HepG2 (cell line): ENCODE measurements around the gene VAC14. TPM values are rescaled to one million over a fixed set of nuclear protein-coding genes. Genes with fewer than 3 reads are reported as not detected.

Experiments used
- AGO1 ChIP-seq: fragments of 200-400 bp; formaldehyde crosslinking; IDR thresholded peaks from 2 replicates; pipeline ENCODE4 v1.6.1; 2017; ENCODE audit warnings: mild to moderate bottlenecking, low read depth, low read length, moderate library complexity; ENCODE audit not compliant: poor library complexity, severe bottlenecking
- DPF2 ChIP-seq: sonication (generic); formaldehyde crosslinking; IDR thresholded peaks from 2 replicates; pipeline ENCODE4 v1.4.0; 2020; ENCODE audit warnings: mild to moderate bottlenecking, low read depth, missing genetic modification reagents, borderline replicate concordance
- ETV5 ChIP-seq: IDR thresholded peaks from 2 replicates; pipeline ENCODE4 v1.6.1; 2018; ENCODE audit warnings: missing biosample characterization, missing genetic modification reagents, inconsistent platforms, borderline replicate concordance
- FOXM1 ChIP-seq: sonication (generic); formaldehyde crosslinking; IDR thresholded peaks from 2 replicates; pipeline ENCODE4 v1.5.0; 2020; ENCODE audit warnings: missing genetic modification reagents
- HMGXB3 ChIP-seq: sonication (generic); formaldehyde crosslinking; IDR thresholded peaks from 2 replicates; pipeline ENCODE4 v1.4.0; 2020; ENCODE audit warnings: missing genetic modification reagents, borderline replicate concordance
- HNF4G ChIP-seq, 2 experiments: sonication (generic) in 1 of 2; formaldehyde crosslinking in 1 of 2; IDR thresholded peaks; 2 replicates each; pipeline versions ENCODE4 v1.4.0 to v1.6.1; 2011 to 2020; ENCODE audit warnings: borderline replicate concordance in 2 of 2, low read depth in 2 of 2, mild to moderate bottlenecking in 2 of 2, low read length in 1 of 2, missing genetic modification reagents in 1 of 2, moderate library complexity in 1 of 2
- HOXA3 ChIP-seq: sonication (generic); formaldehyde crosslinking; IDR thresholded peaks from 2 replicates; pipeline ENCODE4 v1.5.0; 2020; ENCODE audit warnings: missing genetic modification reagents
- IKZF4 ChIP-seq: sonication (generic); formaldehyde crosslinking; IDR thresholded peaks from 2 replicates; pipeline ENCODE4 v1.5.1; 2020; ENCODE audit warnings: borderline replicate concordance, mild to moderate bottlenecking, low read depth, missing genetic modification reagents; ENCODE audit errors: not compliant biosample characterization
- IRF2 ChIP-seq: IDR thresholded peaks from 2 replicates; pipeline ENCODE4 v1.6.1; 2018; ENCODE audit warnings: missing genetic modification reagents, missing compliant biosample characterization
- MATR3 ChIP-seq: sonication (generic); formaldehyde crosslinking; IDR thresholded peaks from 2 replicates; pipeline ENCODE4 v1.4.0; 2020; ENCODE audit warnings: missing genetic modification reagents
- MXI1 ChIP-seq: IDR thresholded peaks from 3 replicates; pipeline ENCODE4 v1.6.1; 2012; ENCODE audit warnings: low read depth, low read length, inconsistent platforms, borderline replicate concordance
- NCOR1 ChIP-seq: fragments of 200-600 bp; sonication (generic); IDR thresholded peaks from 2 replicates; pipeline ENCODE4 v1.7.0; 2017; ENCODE audit warnings: antibody characterized with exemption, low read length, borderline replicate concordance
- PRMT3 ChIP-seq: sonication (generic); formaldehyde crosslinking; IDR thresholded peaks from 2 replicates; pipeline ENCODE4 v1.8.1; 2022; ENCODE audit warnings: low read depth, mild to moderate bottlenecking, moderate library complexity, missing genetic modification reagents, borderline replicate concordance
- SIN3B ChIP-seq: fragments of 150-350 bp; IDR thresholded peaks from 2 replicates; pipeline ENCODE4 v1.6.1; 2014; ENCODE audit warnings: low read length
- TARDBP ChIP-seq: sonication (generic); formaldehyde crosslinking; IDR thresholded peaks from 2 replicates; pipeline ENCODE4 v1.8.0; 2022; ENCODE audit warnings: mild to moderate bottlenecking, missing genetic modification reagents
- ZBTB42 ChIP-seq: sonication (generic); formaldehyde crosslinking; IDR thresholded peaks from 2 replicates; pipeline ENCODE4 v1.5.0; 2020; ENCODE audit warnings: mild to moderate bottlenecking, missing genetic modification reagents
- ZFP37 ChIP-seq: sonication (generic); formaldehyde crosslinking; IDR thresholded peaks from 2 replicates; pipeline ENCODE4 v1.4.0; 2020; ENCODE audit warnings: missing genetic modification reagents, borderline replicate concordance
- ZNF256 ChIP-seq: sonication (generic); formaldehyde crosslinking; conservative IDR thresholded peaks from 2 replicates; pipeline ENCODE4 v1.4.0; 2020; ENCODE audit warnings: missing genetic modification reagents
- ZNF333 ChIP-seq: sonication (generic); formaldehyde crosslinking; IDR thresholded peaks from 2 replicates; pipeline ENCODE4 v1.4.0; 2020; ENCODE audit warnings: mild to moderate bottlenecking, missing genetic modification reagents, borderline replicate concordance
- ZNF335 ChIP-seq: sonication (generic); formaldehyde crosslinking; IDR thresholded peaks from 2 replicates; pipeline ENCODE4 v1.4.0; 2020; ENCODE audit warnings: missing genetic modification reagents
- ZNF557 ChIP-seq: sonication (generic); formaldehyde crosslinking; IDR thresholded peaks from 2 replicates; pipeline ENCODE4 v1.4.0; 2020; ENCODE audit warnings: missing genetic modification reagents
- ZNF605 ChIP-seq: sonication (generic); formaldehyde crosslinking; IDR thresholded peaks from 2 replicates; pipeline ENCODE4 v1.8.0; 2022; ENCODE audit warnings: mild to moderate bottlenecking, missing genetic modification reagents
- ZNF691 ChIP-seq: sonication (generic); formaldehyde crosslinking; IDR thresholded peaks from 2 replicates; pipeline ENCODE4 v1.4.0; 2020; ENCODE audit warnings: missing genetic modification reagents, low read depth, mild to moderate bottlenecking, borderline replicate concordance
- ZNF850 ChIP-seq: sonication (generic); formaldehyde crosslinking; conservative IDR thresholded peaks from 2 replicates; pipeline ENCODE4 v1.9.0; 2021; ENCODE audit warnings: mild to moderate bottlenecking, missing genetic modification reagents
- polyA plus RNA-seq, 8 experiments: library from polyadenylated mRNA; depleted of rRNA in 3 of 8; stranded (reverse) in 7 of 8; unstranded in 1 of 8; fragments of >200 nt; fragmentation: Illumina TruSeq in 4 of 8; extraction: Trizol in 4 of 8; gene quantifications; 2 replicates each; pipeline versions ENCODE4 v1.2.1 to v1.2.3, GENCODE V29; 2011 to 2016; ENCODE audit warnings: low read depth in 4 of 8, missing spikeins in 1 of 8, mixed read lengths in 1 of 8; ENCODE audit not compliant: insufficient read depth in 1 of 8
- total RNA-seq, 5 experiments: library from RNA; depleted of rRNA; stranded (reverse); fragments of >200 nt; fragmentation: Illumina TruSeq; extraction: Trizol; gene quantifications; 2 replicates each; pipeline ENCODE4 v1.2.3, GENCODE V29; 2016; ENCODE audit warnings: low read depth in 1 of 5

VAC14 gene
- total and polyA plus RNA-seq, 2 of the 13 experiments (the other 11 are each of a cell fraction or from before 2014, with no cell fraction given) = 23.5 to 24.6 TPM

- TF ChIP-seq ETV5 (CRISPR knock-in tag) = peak; percentile 92
- TF ChIP-seq HMGXB3 (CRISPR knock-in tag) = 0 out of 2 replicates have a peak, but pooled peaks have one; percentile 25
- peak; percentile 9 for TF ChIP-seq IKZF4 (CRISPR knock-in tag)
- peak; percentile 86 for TF ChIP-seq HNF4G (IDR thresholded peaks at IDR 0.05; ENCODE audit: borderline replicate concordance, low read depth, low read length)
- TF ChIP-seq HNF4G (CRISPR knock-in tag; IDR thresholded peaks at IDR 0.05; ENCODE audit: borderline replicate concordance, low read depth) = peak; percentile 82; the same call in 1 of the 2 replicates
- peak; percentile 67; the same call in 1 of the 2 replicates for TF ChIP-seq PRMT3 (CRISPR knock-in tag)
- no peak; the same call in 1 of the 2 replicates for TF ChIP-seq SIN3B
- peak; percentile 9; the same call in 1 of the 2 replicates for TF ChIP-seq ZNF333 (CRISPR knock-in tag)
- peak; percentile 87 for TF ChIP-seq ZNF335 (CRISPR knock-in tag)
- no peak for TF ChIP-seq MATR3
- TF ChIP-seq ZFP37 = peak; percentile 39
- peak; percentile 89 for TF ChIP-seq NCOR1
- TF ChIP-seq IRF2 (CRISPR knock-in tag) = peak; percentile 32
- no peak; the same call in 2 of the 3 replicates for TF ChIP-seq MXI1
- no peak for TF ChIP-seq FOXM1 (CRISPR knock-in tag)
- no peak for TF ChIP-seq AGO1
- TF ChIP-seq TARDBP (CRISPR knock-in tag) = peak; percentile 90
- TF ChIP-seq ZNF256 = no peak
- TF ChIP-seq ZNF605 (CRISPR knock-in tag) = peak; percentile 57
- TF ChIP-seq DPF2 (CRISPR knock-in tag) = peak; percentile 83
- peak; percentile 32 for TF ChIP-seq HOXA3 (CRISPR knock-in tag)
- 0 out of 2 replicates have a peak, but pooled peaks have one; percentile 16 for TF ChIP-seq ZNF557 (CRISPR knock-in tag)
- TF ChIP-seq ZNF691 (CRISPR knock-in tag) = peak; percentile 27; the same call in 1 of the 2 replicates
- TF ChIP-seq ZNF850 (CRISPR knock-in tag) = no peak
- TF ChIP-seq ZBTB42 (CRISPR knock-in tag) = 0 out of 2 replicates have a peak, but pooled peaks have one; percentile 4
Observed at GRCh38 chr16:70724146-70725023, 76.6 kb downstream of the VAC14 start (continued).
